Measurements from ENCODE around the gene SH3BP5. TPM values are rescaled to one million over a fixed set of nuclear protein-coding genes. Genes with fewer than 3 reads are reported as not detected.

The SH3BP5 gene
- total and polyA plus RNA-seq, 12 donors: 119 to 1,158 (median 180) TPM

DNA sequence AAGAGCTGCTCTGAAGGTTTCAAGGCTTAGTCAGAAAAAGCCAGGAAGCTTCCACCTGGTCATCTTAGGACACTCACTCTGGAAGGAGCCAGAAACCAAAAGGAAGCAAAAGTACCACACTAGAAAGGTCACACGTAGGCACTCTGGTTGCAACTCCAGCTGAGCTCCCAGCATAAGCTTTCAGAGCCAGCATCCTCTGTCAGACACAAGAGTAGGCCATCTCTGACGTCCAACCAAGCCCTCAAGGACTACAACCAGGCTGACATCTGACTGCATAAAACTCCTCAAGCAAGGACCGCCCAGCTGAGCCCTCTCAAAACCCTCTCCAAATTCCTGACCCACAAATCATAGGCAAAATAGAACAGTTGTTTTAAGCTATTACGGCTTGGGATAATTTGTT is 12.8 kb downstream of the SH3BP5 start:
- H3K4me1 ChIP-seq (replicated peaks in 1 of 2): peaks cover 61 to 98% of the 10 kb centered on the region in 2 donors
- peak; percentile 67 to 91 (median 82) for DNase-seq

DNA sequence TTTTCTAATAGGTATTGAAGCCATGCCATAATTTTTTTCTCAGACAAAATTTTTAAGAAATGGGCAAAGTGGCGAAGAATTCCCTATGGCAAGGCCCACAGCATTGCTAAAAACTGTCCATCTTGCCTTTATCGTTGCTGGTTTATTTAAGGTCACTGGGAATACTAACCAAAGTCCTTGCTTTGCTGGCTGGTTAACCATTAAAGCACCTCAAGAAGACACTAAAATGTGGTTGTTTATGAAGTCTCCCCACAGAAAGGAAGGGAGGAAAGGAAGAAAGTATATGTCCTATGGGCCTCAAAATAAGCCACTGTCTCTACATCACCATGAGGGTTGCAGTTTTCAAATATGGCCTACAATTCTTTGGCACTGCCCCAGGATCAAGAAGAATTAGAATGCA is 13.2 kb downstream of the SH3BP5 start:
- Histone ChIP-seq H3K4me3 (no peak overlapping the region), H3K4me1 (replicated peaks in 1 of 2) (peaks cover 57 to 98% of the 10 kb centered on the region in 2 donors), H3K36me3 (replicated peaks in 1 of 2) (no peaks in the 10 kb centered on the region), H3K27ac (peak overlapping the region; percentile 57 to 100 (median 87)), H3K27me3 (no peaks in the 10 kb centered on the region), H3K9me3 (replicated peaks in 1 of 3) (no peaks in the 10 kb centered on the region)
- TF ChIP-seq POLR2A (IDR thresholded peaks at IDR 0.05) (no peak), CTCF (IDR thresholded peaks at IDR 0.05) (no peak)
- WGBS, 4 donors: 51 to 58% (median 55%) methylated on average over 2 of the region's 2 CpGs
- DNase-seq: peak in 1 of 7 donors; percentile 30
- intact Hi-C loops (cut with DNase I): no loop called here

More for the DNA sequence above, 12.8 kb downstream of the SH3BP5 start:
- H3K9me3 ChIP-seq (replicated peaks in 1 of 3): no peaks in the 10 kb centered on the region
- peak overlapping the region; percentile 57 to 100 (median 87) for H3K27ac ChIP-seq
- intact Hi-C loops (cut with DNase I): no loop called here
- H3K27me3 ChIP-seq: no peaks in the 10 kb centered on the region
- peak overlapping the region in 1 of 4 donors; percentile 0 for H3K4me3 ChIP-seq
- TF ChIP-seq POLR2A (IDR thresholded peaks at IDR 0.05): peak in 1 of 2 donors; percentile 26
- no peak for TF ChIP-seq CTCF (IDR thresholded peaks at IDR 0.05)
- no peaks in the 10 kb centered on the region for H3K36me3 ChIP-seq (replicated peaks in 1 of 2)
- 15 to 28% (median 23%) methylated on average over 4 of the region's 4 CpGs for WGBS, 4 donors

- peaks cover 55 to 95% of the 10 kb centered on the region in 2 donors for H3K4me1 ChIP-seq (replicated peaks in 1 of 2)
- peak overlapping the region; percentile 57 to 100 (median 87) for H3K27ac ChIP-seq
- intact Hi-C loops (cut with DNase I): no loop called here
These were observed 13.7 kb downstream of the SH3BP5 start for GRCh38 chr3:15318661-15319060.

DNA sequence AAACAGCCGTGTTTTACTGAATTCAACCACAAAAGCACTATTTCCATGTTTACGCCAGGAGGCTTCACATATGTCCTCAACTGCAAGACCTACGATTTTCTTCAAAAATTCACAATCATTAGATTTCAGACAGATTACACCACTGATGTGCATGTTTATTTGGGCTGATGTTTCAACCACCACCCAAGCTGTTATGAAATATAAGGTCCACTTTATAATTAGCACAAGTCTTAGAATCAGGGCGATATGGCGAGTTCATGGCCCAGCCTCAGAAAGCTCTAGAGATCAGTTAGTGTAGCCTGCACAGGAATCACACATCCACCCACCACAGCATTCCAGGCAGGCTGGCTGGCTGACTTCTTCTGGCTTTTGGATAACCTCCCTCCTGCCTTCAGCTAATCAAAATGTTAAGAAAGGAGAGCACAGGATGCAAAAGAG is 15.4 kb downstream of the SH3BP5 start:
- Histone ChIP-seq H3K27me3 (no peaks in the 10 kb centered on the region), H3K9me3 (replicated peaks in 1 of 3) (no peaks in the 10 kb centered on the region), H3K4me3 (no peak overlapping the region), H3K4me1 (replicated peaks in 1 of 2) (peaks cover 55 to 85% of the 10 kb centered on the region in 2 donors), H3K36me3 (replicated peaks in 1 of 2) (peaks cover 0 to 4% of the 10 kb centered on the region in 2 donors), H3K27ac (peak overlapping the region in 4 of 5 donors; percentile 73 to 100 (median 93))
- TF ChIP-seq CTCF (IDR thresholded peaks at IDR 0.05) (no peak), POLR2A (IDR thresholded peaks at IDR 0.05) (no peak)
- DNase-seq: peak in 2 of 7 donors; percentile 48 to 53
- 53 to 72% (median 59%) methylated on average over 5 of the region's 5 CpGs for WGBS, 4 donors
- intact Hi-C loops (cut with DNase I): no loop called here

More at GRCh38 chr3:15318661-15319060, 13.7 kb downstream of the SH3BP5 start:
- TF ChIP-seq CTCF (IDR thresholded peaks at IDR 0.05) (no peak), POLR2A (IDR thresholded peaks at IDR 0.05) (no peak)
- no peaks in the 10 kb centered on the region for H3K27me3 ChIP-seq
- no peaks in the 10 kb centered on the region for H3K9me3 ChIP-seq (replicated peaks in 1 of 3)
- H3K4me3 ChIP-seq: no peak overlapping the region
- 69 to 76% (median 72%) methylated on average over 8 of the region's 8 CpGs for WGBS, 4 donors
- H3K36me3 ChIP-seq (replicated peaks in 1 of 2): no peaks in the 10 kb centered on the region
- peak in 1 of 7 donors; percentile 43 for DNase-seq

Measured in adrenal gland (tissue), 12 donors.